MCF 10A (cell line): ENCODE measurements around the gene NAT14. TPM values are rescaled to one million over a fixed set of nuclear protein-coding genes. Genes with fewer than 3 reads are reported as not detected.

Source experiments
- BruUV-seq: library from RNA; stranded (reverse); fragments of 400-500 nt; replicated peaks from 2 replicates; lab custom pipeline; 2021; lab: Mats Ljungman, UMichigan
- CTCF ChIA-PET: fragments of 300-600 bp; sonication (Branson Sonifier 250); formaldehyde crosslinking; extraction: SDS; loops from one replicate; lab custom pipeline; 2021; ENCODE audit warnings: antibody characterized with exemption, inconsistent platforms; lab: Yijun Ruan, JAX
- POLR2A ChIA-PET: fragments of 300-600, 350-650 bp; sonication (Branson Sonifier 250); formaldehyde crosslinking; extraction: SDS; loops from one replicate; lab custom pipeline; 2020; ENCODE audit warnings: antibody characterized with exemption, inconsistent platforms; lab: Yijun Ruan, JAX
- DNase-seq: peaks from one replicate; pipeline ENCODE4 v3.0.0-alpha.2; 2018; ENCODE audit not compliant: unreplicated experiment
- H3K27ac Mint-ChIP-seq: one replicate; pipeline ENCODE4 v1.8.0; 2022; ENCODE audit warnings: mild to moderate bottlenecking, low read depth, mixed read lengths; ENCODE audit not compliant: unreplicated experiment
- H3K27me3 Mint-ChIP-seq: one replicate; pipeline ENCODE4 v1.8.0; 2022; ENCODE audit warnings: mixed read lengths; ENCODE audit not compliant: insufficient read depth, unreplicated experiment
- H3K36me3 Mint-ChIP-seq: one replicate; pipeline ENCODE4 v1.8.0; 2022; ENCODE audit warnings: mild to moderate bottlenecking, moderate library complexity, mixed read lengths; ENCODE audit not compliant: insufficient read depth, unreplicated experiment
- H3K4me1 Mint-ChIP-seq: one replicate; pipeline ENCODE4 v1.8.0; 2022; ENCODE audit warnings: mixed read lengths; ENCODE audit not compliant: insufficient read depth, unreplicated experiment
- H3K4me3 Mint-ChIP-seq: one replicate; pipeline ENCODE4 v1.8.0; 2022; ENCODE audit warnings: mild to moderate bottlenecking, moderate library complexity, mixed read lengths; ENCODE audit not compliant: unreplicated experiment
- H3K9me3 Mint-ChIP-seq: one replicate; pipeline ENCODE4 v1.8.0; 2022; ENCODE audit warnings: mixed read lengths; ENCODE audit not compliant: unreplicated experiment
- CTCF ChIP-seq: fragments of 200-600 bp; IDR thresholded peaks from one replicate; pipeline ENCODE4 v1.8.0; 2022; ENCODE audit warnings: antibody characterized with exemption, mild to moderate bottlenecking; ENCODE audit not compliant: unreplicated experiment
- intact Hi-C: fragments of 100-400 bp; cut with micrococcal nuclease; formaldehyde crosslinking; loops from 2 replicates; pipeline ENCODE4 v1.14.1; 2022
- total RNA-seq: library from RNA; stranded (reverse); gene quantifications from 2 replicates; pipeline ENCODE4 v1.2.3, GENCODE V29; 2022

The NAT14 gene
- total RNA-seq, 1 experiment from 2014 or later = 22.8 TPM

GRCh38 chr19:55460670-55461258 is 24.2 kb upstream of the NAT14 start:
- peak overlapping the region; percentile 83 for H3K27ac Mint-ChIP-seq
- intact Hi-C loops = no loop called here

GRCh38 chr19:55461259-55461973 is 23.6 kb upstream of the NAT14 start, which contains the start of gene ISOC2:
TSS of gene ISOC2 (minus strand) at chr19:55461642. CDS start at chr19:55456486, 5,156 bp downstream.
- Mint-ChIP-seq H3K4me1 (peaks cover 17% of the 10 kb centered on the region), H3K9me3 (no peaks in the 10 kb centered on the region), H3K27ac (peak within 1 kb of the TSS; percentile 83), H3K4me3 (peak within 1 kb of the TSS; percentile 97), H3K27me3 (no peaks in the 10 kb centered on the region), H3K36me3 (peaks cover 14% of the 10 kb centered on the region)
- DNase-seq = peak; percentile 100
- BruUV-seq = TSS peak; percentile 74
- intact Hi-C loops = no loop called here
- POLR2A ChIA-PET = interaction anchor here (0.6 to 2.6 kb wide), 24 partner anchors 8 to 1317 kb away, joined by 3 to 35 read pairs (median 4); partner anchors contain the start of genes KMT5C, TMEM238, U2AF2 and ZNF628
- TF ChIP-seq CTCF = no peak
- CTCF ChIA-PET = interaction anchor here (0.6 to 0.9 kb wide), 2 partner anchors 26 to 80 kb away, joined by 3 to 4 read pairs; no protein-coding TSS in a partner anchor

More at GRCh38 chr19:55460670-55461258, 24.2 kb upstream of the NAT14 start:
- H3K9me3 Mint-ChIP-seq = no peaks in the 10 kb centered on the region
- CTCF ChIA-PET = interaction anchor here (0.5 to 1.0 kb wide), 3 partner anchors 168 to 609 kb away, joined by 3 to 4 read pairs (median 3); no protein-coding TSS in a partner anchor
- peak; percentile 74 for DNase-seq
- no peaks in the 10 kb centered on the region for H3K27me3 Mint-ChIP-seq
- H3K4me1 Mint-ChIP-seq = peaks cover 17% of the 10 kb centered on the region
- POLR2A ChIA-PET = interaction anchor here (0.6 to 1.0 kb wide), 3 partner anchors 15 to 72 kb away, joined by 3 to 4 read pairs (median 3); partner anchors contain the start of gene ZNF628
- peak overlapping the region; percentile 97 for H3K4me3 Mint-ChIP-seq
- no TSS peak for BruUV-seq
- H3K36me3 Mint-ChIP-seq = peaks cover 16% of the 10 kb centered on the region
- no peak for TF ChIP-seq CTCF

GRCh38 chr19:55461974-55462626 is 22.9 kb upstream of the NAT14 start:
- ChIA-PET POLR2A (interaction anchor here (0.6 to 2.6 kb wide), 24 partner anchors 9 to 1318 kb away, joined by 3 to 35 read pairs (median 4); partner anchors contain the start of genes KMT5C, TMEM238, U2AF2 and ZNF628), CTCF (interaction anchor here (0.6 to 1.6 kb wide), 5 partner anchors 12 to 81 kb away, joined by 3 to 12 read pairs (median 4); no protein-coding TSS in a partner anchor)
- peak overlapping the region; percentile 97 for H3K4me3 Mint-ChIP-seq
- peak overlapping the region; percentile 83 for H3K27ac Mint-ChIP-seq
- intact Hi-C loops = no loop called here
- H3K36me3 Mint-ChIP-seq = peaks cover 8% of the 10 kb centered on the region
- peak; percentile 34 for DNase-seq
- no peaks in the 10 kb centered on the region for H3K9me3 Mint-ChIP-seq
- H3K27me3 Mint-ChIP-seq = no peaks in the 10 kb centered on the region
- no peak for TF ChIP-seq CTCF
- H3K4me1 Mint-ChIP-seq = peaks cover 17% of the 10 kb centered on the region
- BruUV-seq = no TSS peak
